GM13976 (cell line): Measurements from ENCODE around the gene PRMT3.

Experiments
- DNase-seq: peaks from one replicate; pipeline ENCODE4 v3.0.0; 2012; ENCODE audit warnings: low spot score
- CTCF ChIP-seq: IDR thresholded peaks from 2 replicates; pipeline ENCODE4 v1.5.1; 2012; ENCODE audit warnings: borderline replicate concordance, mild to moderate bottlenecking; ENCODE audit not compliant: insufficient read depth; ENCODE audit errors: extremely low read depth, missing control alignments, control extremely low read depth
- in situ Hi-C: fragments of 300-500 bp; cut with MboI; formaldehyde crosslinking; loops from one replicate; pipeline ENCODE4 v1.12.0; 2022; ENCODE audit warnings: low sequenced_read_pairs, mixed read lengths, inconsistent platforms; ENCODE audit not compliant: unreplicated experiment

Gene PRMT3

GRCh38 chr11:20453657-20454316, 66.3 kb downstream of the PRMT3 start:
- in situ Hi-C loops, result no loop called here
- TF ChIP-seq CTCF, result no peak
- no peak for DNase-seq

GRCh38 chr11:20457001-20457799, 69.7 kb downstream of the PRMT3 start:
- no peak for DNase-seq
- in situ Hi-C loops, result no loop called here
- no peak for TF ChIP-seq CTCF

GRCh38 chr11:20457934-20458680, 70.6 kb downstream of the PRMT3 start:
- in situ Hi-C loops, result no loop called here
- no peak for DNase-seq
- no peak for TF ChIP-seq CTCF

GRCh38 chr11:20458905-20459632, 71.6 kb downstream of the PRMT3 start:
- in situ Hi-C loops, result no loop called here
- TF ChIP-seq CTCF, result no peak
- DNase-seq, result no peak

GRCh38 chr11:20459865-20460264, 72.3 kb downstream of the PRMT3 start:
- no peak for DNase-seq
- in situ Hi-C loops, result no loop called here
- no peak for TF ChIP-seq CTCF

GRCh38 chr11:20464518-20464917, 77.0 kb downstream of the PRMT3 start:
- in situ Hi-C loops, result no loop called here
- TF ChIP-seq CTCF, result no peak

More at GRCh38 chr11:20464518-20464917, 77.0 kb downstream of the PRMT3 start:
- no peak for DNase-seq
